HG03175 (cell line): ENCODE data around the gene TRIP13.

Experiments used
- ATAC-seq: cut with Tn5 transposase; IDR thresholded peaks from one replicate; pipeline ENCODE4 v1.9.1; 2021; ENCODE audit warnings: mild to moderate bottlenecking, moderate library complexity; ENCODE audit not compliant: unreplicated experiment

TRIP13 gene

DNA sequence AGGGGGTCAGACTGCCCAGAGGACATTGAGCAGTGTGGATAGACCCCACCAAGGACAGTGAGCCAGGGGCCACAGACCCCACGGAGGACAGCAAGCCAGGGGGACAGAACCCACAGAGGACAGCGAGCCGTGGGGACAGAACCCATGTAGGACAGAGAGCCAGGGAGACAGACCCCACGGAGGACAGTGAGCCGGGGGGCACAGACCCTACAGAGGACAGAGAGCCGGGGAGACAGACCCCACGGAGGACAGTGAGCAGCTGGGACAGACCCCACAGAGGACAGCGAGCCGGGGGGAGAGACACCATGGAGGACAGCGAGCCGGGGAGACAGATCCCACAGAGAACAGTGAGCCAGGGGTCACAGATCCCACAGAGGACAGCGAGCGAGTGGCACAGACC is 38.5 kb upstream of the TRIP13 start:
- no peak for ATAC-seq

DNA sequence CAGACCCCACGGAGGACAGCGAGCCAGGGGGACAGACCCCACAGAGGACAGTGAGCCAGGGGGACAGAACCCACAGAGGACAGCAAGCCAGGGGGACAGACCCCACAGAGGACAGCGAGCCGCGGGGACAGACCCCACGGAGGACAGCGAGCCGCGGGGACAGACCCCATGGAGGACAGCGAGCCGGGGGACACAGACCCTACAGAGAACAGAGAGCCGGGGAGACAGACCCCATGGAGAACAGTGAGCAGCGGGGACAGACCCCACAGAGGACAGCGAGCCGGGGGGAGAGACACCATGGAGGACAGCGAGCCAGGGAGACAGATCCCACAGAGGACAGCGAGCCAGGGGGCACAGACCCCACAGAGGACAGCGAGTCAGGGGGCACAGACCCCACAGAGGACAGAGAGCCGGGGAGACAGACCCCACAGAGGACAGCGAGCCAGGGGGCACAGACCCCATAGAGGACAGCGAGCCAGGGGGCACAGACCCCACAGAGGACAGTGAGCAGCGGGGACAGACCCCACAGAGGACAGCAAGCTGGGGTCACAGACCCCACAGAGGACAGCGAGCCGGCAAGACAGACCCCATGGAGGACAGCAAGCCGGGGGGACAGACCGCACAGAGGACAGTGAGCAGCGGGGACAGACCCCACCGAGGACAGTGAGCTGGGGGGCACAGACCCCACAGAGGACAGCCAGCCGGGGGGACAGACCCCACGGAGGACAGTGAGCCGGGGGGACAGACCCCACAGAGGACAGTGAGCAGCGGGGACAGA is 37.5 kb upstream of the TRIP13 start:
- ATAC-seq = no peak

DNA sequence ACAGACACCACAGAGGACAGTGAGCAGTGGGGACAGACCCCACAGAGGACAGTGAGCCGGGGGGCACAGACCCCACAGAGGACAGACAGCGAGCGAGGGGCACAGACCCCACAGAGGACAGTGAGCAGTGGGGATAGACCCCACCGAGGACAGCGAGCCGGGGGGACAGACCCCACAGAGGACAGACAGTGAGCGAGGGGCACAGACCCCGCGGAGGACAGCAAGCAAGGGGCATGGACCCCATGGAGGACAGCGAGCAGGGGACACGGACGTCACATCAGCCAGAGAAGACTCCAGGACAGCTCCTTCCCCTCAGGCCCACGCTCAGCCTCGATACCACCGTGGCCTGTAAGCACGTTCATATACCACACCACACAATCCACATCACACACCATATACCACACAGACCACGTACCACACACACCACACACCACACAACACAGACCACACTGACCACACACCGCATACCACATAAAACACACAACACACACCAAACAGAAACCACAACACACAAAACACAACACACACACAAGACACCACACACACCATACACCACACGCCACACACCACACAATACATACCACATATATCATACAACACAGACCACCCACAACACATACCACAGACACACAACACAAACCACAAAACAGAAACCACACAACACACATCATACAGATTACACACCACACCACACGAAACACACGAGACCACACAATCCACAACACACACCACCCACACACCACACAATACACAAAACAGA is 36.7 kb upstream of the TRIP13 start:
- ATAC-seq = no peak

DNA sequence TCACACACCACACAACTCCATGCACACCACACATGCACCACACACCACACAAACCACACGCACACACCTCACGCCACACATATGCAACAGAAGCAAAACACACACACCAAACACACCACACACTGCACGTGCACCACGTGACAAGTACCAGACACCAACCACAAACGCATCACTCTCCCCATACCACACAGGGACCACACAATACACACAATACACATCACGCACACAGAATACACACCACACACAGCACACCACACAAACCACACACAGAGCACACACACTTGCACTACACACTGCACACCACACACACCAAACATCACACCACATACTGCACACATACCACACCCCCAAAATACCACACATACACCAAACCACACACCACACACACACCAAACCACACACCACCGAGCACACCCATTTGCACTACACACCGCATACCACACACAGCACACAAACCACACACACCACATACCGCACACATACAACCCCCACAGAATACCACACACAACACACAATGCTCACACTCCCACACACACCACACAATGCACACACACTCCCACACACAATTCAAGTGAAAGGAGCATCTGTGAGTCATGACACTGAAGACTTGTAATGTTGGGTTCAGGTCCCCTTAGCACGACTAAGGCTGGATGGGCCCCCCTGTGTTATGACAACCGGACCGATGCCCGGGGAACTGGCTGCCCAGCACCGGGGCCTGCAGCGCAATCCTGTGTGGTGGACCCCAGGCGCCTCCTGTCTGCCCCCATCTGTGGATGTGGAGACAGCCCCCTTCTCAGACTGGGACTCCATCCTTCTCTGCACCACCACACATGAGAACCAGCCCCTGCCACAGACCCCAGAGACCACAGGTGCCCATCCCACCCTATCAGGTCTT is 35.9 kb upstream of the TRIP13 start:
- ATAC-seq = no peak

DNA sequence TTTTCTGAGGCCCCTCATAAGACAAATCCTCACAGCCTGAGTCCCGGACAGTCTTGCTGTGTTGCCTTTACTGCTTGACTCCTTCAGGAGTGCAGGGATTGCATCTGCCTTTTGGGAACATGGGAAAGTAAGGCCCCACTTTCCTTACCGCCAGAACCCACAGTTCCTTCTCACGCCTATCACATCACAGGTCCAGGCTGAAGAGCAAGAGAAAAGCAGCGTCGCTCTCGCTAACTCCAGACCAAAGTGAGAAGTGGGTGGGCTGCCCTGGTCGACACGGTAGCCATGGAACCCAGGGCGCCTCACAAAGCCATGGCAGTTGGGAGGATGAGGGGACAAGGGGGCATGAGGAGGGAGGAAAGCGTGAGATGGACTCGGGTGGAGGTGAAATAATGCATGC is 34.0 kb upstream of the TRIP13 start:
- no peak for ATAC-seq

DNA sequence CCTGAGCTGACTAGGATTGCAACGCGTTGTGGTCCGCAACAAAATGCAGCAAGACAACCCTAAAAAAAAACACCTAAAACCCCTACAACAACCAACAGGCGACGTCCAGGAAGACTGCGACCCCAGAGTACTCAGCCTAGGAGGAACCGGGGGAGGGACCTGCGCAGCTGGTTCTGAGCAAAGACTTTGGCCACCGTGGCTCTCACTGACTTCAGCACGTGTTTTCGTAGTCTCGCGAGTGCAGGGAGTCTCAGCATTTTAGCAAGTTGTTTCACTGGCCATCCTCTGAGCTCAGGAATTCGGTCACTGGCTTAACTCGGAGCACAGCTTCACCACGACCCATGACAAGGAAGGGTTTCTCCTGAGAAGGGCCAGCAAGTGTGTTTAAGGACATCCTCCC is 33.3 kb upstream of the TRIP13 start:
- no peak for ATAC-seq

DNA sequence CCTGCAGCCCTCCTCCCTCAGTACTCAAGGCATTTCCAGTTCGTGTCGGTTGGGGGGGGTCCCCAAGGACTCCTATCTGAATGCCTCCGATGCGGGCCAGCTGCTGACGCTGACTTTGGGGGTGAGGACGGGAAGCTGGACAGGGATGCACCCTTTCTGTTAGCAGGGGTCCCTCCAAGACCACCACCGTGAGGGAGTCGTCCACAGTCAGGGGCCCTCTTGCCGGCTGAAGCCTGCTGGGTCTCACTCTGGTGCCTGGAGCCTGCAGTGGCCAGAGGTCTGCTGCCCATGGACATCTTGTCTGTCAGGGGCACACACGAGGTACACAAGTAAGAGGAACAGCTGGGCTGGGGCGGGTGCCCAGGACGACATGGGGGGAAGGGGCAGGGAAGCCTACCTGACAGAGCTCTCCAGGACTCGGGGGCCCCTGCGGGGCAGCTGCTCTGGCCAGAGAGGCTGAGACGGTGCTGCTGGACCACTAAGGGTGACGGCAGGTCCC is 32.8 kb upstream of the TRIP13 start:
- ATAC-seq = no peak

DNA sequence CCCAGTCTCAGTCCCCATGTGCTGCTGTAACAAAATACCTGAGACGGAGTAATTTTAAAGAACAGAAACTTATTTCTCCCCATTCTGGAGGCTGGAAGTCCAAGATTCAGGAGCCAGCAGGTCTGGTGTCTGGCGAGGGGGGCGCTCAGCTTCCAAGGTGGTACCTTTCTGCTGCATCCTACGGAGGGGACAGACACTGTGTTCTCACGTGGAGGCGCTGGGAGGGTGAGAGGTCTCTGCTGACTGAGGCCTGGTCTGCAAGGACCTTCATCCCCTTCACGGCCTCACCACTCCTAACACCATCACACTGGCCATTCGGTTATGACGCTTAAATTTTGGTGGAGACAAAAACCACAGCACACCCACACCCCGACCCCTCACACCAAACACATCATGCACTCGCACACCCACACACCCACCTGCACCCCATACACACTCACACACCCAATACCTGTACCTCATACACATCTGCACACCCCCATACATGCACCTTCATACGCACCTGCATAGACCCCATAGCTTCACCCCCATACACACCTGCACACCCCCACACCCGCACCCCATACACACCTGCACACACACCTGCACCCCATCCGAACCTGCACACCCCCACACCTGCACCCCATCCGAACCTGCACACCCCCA is 32.1 kb upstream of the TRIP13 start:
- ATAC-seq = no peak

DNA sequence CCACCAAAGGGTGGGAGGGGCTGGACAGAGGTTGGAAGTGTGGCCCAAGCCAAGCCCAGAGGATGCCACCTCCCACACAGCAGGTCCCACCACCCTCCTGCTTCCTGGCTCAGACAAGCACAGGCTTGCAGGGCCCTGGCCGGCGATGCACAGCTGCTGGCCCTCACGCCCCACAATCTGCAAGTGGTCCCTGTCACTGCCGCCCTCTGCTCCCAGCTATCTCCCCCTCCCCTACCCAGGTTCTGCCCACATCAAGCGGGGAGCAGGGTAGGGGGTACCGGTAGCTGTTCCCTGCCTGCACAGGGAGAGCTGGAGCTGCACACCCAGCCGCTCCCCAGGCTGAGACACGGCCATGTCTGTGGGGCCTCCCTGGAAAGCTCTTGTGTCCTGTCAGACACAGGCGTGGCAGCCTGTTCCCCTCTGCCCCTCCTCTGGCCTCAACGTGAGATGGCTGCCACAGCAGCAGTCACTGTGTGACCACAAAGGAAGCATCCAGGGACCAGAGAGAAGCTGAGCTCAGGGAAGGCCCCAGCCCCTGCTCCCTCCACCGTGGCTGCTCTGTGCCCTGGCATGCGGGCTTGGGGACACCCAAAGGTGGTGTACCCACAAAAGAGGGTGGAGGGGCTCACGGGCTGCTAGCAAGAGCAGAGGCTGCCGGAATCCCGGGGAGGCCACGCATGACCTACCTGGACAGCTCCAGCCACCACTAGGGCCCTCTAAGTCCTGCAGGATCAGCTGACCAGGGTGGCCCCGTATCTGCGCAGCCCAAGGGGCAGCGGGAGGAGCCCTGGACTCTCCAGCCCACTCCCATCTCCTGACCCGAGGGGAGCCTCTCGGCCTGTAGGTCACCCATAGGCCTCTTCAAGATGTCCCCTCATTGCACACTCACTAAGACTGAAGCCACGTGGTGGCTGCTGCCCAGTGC is 31.0 kb upstream of the TRIP13 start:
- no peak for ATAC-seq

DNA sequence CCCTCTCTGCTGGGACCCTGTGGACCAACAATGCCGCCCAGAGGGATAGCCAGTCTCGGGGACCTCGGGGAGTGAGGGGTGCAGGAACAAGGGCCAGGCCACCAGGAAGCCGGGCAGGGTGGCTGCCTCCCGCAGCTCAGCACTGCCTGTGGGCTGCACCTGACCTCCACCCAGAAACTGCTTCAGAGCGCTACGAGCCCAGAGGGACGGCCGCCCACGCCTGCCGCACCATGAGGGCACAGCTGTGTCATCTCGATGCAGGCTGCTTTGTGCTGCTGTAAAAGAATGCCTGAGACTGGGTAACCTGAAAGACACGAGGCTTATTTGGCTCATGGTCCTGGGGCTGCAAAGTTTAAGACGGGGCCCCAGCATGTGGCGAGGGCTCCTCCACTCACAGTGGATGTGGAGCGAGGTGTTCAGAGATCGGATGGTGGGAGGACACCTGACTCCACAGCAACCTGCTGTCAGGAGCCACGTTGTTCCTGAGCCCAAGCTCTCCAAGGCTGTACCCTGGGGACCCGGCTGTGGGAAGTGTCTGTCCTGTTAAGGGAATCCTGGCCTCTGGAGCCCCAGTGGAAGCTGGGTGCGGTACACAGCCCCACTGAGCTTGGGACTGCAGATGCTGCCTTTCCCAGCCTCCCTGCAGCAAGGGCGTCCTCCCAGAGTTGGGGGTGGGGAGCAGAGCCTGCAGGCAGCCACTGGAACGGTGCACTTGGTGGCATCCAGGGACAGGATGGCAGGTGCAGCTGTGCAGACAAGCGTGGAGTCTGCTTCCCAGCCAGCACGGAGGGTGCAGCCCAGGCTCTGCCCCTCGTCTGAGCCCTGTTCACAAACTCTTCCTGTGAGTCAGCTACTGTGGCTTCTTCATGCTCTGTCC is 30.1 kb upstream of the TRIP13 start:
- no peak for ATAC-seq

DNA sequence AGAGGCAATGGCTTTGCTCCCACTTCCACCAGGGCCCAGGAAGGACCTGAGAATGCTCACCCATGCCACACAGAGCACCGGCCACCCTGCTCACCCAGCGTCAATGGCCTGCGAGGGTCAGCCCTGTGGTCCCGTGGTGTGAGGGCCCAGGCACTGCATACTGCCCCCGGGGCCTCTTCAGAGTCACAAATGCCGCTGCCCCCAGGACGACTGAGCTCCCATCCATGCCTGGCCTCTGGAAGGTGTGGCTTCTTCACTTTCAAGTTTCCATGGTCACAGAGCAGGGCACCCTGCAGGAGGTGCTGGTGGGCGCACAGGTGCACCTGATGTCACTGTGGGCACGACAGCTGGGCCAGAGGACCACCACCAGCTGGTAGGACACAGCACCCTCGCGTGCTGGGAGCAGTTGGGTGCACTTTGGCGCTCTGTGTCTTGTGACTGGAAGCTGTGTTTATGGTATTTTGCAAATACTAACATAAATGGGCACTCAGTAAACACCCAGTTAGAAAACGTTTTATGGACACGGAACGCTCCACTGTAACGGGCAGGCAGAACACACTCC is 29.4 kb upstream of the TRIP13 start:
- ATAC-seq = no peak

DNA sequence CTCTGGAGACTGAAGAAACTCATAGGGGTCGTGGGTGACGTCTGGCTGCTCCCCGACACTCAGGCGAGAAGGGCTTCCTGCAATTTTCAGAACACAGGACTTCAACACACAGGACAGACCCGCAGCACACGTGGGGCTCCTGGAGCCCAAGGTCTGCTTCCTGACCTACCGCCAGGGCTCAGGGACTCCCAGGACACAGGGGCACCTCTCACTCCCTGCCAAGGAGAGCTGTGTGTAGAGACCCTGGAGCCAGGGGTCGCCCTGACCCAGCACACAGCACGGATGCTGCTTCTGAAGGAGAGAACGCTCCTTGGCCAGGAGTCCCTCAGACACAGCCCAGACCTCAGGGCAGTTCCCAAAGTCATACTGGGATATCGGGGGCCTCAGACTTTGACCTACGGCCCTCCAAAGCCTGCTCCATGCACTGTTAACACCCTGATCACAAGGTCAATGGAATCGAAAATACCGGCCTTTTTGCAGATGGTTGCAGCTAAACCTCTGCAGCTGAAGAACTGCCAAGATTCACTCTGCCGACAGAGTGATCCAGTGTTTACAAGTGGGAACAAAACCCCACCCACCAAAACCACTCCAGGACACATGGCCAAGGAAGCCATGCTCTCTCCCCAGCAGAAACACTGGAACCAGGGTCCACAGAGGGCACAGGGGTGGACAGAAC is 28.1 kb upstream of the TRIP13 start:
- ATAC-seq = no peak

DNA sequence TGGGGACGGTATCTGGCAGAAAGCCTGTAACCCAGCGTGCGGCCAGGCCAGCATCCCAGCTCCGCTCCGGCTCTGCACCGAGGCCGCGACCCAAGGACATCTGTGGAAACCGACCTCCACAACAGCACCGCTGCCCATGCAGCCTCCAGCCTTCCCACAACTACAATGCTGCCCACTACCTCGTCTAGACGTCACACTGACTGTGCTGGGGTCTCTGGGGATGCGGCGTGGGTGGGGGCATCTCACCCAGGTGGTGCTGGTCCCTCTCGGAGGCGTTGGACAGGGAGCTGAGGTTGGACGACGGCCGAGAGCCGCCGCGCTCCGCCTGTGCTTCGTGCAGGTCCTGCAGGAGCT is 27.5 kb upstream of the TRIP13 start:
- ATAC-seq = no peak

DNA sequence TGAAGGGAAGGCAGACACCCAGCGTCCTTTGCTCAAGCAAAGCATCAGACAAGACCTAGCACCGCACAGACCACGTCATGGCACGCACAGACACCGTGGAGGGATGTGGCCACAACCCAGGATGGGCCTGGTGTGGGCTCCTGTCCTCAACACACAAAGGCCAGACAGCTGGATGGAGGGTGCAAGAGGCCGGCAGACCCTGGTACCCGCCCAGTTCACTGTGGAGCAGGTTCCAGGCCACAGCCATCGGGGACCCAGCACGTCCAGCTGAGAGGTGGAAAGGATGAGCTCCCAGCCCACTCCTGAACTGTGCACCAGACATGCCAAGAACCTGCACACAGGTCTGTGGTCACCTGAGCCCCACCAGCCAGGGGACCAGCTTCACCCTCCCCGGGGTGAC is 26.9 kb upstream of the TRIP13 start:
- ATAC-seq = no peak

DNA sequence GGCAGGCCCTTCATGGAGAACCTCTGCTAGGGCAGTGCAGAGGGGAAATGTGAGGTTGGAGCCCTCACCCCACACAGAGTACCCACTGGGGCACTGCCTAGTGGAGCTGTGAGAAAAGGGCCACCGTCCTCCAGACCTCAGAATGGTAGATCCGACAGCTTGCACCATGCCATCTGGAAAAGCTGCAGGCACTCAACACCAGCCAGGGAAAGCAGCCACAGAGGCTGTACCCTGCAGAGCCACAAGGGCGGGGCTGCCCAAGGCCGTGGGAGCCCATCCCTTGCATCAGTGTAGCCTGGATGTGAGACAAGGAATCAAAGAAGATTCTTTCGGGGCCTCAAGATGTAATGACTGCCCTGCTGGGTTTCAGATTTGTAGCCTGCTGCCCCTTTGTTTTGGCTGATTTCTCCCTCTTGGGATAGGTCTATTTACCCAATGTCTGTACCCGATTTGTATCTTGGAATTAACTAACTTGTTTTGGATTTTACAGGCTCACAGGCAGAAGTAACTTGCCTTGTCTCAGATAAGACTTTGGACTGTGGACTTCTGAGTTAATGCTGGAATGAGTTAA is 25.3 kb upstream of the TRIP13 start:
- no peak for ATAC-seq

DNA sequence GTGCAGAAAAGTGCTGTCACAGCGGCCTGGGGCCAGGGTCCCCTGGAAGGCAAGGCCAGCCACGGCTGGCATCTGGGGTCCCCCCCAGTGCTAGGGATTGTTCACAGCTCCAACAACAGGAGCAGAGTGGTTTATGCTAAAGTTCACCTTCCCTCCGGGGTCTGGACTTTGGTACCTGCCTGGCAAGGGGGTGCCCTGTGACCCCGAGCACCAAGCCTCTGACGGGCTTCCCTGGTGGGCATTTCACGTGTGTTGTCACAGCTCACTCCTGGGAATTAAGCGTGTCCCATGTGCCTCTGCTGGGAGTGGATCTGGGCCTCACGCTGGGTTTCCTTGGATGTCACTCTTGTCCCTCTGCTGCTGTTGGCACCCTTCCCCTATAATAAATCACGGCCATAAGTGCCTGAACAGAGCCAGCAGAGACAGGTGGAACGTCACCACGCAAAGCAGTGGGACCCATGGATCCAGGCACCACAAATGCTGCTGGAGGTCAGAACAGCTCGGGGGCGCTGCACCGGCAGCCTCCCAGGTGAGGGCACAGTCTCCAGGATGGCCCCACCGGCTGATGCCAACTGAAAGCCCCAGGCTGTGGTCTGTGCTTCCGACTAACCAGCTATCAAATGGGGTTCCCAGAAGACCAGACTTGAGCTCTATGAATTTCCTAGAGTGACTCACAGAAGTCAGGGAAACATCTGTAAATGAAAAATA is 24.1 kb upstream of the TRIP13 start:
- no peak for ATAC-seq

DNA sequence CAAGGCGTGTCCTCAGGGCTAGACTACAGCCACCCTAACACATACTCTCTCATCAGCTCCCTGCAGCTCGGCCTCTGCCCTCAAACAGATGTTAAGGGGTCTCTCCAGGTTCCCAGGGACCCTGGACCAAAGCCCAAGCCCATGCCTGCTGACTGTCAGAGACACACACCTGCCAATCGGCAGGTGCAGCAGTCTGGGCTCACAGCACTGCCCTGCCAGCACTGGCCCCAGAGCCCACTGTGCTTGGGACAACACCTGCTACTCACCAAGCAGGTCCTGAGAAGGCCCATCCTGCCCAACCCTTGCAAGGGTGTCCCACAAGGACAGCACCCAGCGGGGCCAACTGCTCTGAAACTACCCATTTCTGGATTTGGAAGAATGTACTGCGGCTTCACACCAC is 21.7 kb upstream of the TRIP13 start:
- no peak for ATAC-seq
